ENCODE measurements around the gene ZNF84.

DNA sequence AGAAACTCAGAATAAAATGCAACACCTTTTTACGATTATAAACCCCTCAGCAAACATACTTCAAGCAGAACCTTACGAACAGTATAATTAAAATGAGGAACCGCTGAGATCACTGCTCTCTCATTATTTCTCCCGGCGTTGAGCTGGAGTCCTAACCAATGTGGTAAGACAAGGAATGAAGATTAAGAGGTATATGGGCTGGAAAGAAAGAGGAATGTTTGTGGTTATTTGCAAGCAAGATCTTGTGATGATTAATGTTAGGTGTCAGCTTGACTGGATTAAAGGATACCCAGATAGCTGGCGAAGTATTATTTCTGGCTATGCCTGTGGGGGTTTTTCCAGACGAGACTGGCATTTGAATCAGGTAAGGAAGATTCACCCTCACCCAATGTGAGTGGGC, 10.3 kb upstream of the ZNF84 start:
- no peak for TF ChIP-seq POLR2AphosphoS5 (IDR thresholded peaks at IDR 0.05; ENCODE audit: low read depth)
- TF ChIP-seq, protein P1, sequence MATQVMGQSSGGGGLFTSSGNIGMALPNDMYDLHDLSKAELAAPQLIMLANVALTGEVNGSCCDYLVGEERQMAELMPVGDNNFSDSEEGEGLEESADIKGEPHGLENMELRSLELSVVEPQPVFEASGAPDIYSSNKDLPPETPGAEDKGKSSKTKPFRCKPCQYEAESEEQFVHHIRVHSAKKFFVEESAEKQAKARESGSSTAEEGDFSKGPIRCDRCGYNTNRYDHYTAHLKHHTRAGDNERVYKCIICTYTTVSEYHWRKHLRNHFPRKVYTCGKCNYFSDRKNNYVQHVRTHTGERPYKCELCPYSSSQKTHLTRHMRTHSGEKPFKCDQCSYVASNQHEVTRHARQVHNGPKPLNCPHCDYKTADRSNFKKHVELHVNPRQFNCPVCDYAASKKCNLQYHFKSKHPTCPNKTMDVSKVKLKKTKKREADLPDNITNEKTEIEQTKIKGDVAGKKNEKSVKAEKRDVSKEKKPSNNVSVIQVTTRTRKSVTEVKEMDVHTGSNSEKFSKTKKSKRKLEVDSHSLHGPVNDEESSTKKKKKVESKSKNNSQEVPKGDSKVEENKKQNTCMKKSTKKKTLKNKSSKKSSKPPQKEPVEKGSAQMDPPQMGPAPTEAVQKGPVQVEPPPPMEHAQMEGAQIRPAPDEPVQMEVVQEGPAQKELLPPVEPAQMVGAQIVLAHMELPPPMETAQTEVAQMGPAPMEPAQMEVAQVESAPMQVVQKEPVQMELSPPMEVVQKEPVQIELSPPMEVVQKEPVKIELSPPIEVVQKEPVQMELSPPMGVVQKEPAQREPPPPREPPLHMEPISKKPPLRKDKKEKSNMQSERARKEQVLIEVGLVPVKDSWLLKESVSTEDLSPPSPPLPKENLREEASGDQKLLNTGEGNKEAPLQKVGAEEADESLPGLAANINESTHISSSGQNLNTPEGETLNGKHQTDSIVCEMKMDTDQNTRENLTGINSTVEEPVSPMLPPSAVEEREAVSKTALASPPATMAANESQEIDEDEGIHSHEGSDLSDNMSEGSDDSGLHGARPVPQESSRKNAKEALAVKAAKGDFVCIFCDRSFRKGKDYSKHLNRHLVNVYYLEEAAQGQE (IDR thresholded peaks at IDR 0.05; ENCODE audit: insufficient replicate concordance, low read depth) = no peak
- TF ChIP-seq, protein P2, sequence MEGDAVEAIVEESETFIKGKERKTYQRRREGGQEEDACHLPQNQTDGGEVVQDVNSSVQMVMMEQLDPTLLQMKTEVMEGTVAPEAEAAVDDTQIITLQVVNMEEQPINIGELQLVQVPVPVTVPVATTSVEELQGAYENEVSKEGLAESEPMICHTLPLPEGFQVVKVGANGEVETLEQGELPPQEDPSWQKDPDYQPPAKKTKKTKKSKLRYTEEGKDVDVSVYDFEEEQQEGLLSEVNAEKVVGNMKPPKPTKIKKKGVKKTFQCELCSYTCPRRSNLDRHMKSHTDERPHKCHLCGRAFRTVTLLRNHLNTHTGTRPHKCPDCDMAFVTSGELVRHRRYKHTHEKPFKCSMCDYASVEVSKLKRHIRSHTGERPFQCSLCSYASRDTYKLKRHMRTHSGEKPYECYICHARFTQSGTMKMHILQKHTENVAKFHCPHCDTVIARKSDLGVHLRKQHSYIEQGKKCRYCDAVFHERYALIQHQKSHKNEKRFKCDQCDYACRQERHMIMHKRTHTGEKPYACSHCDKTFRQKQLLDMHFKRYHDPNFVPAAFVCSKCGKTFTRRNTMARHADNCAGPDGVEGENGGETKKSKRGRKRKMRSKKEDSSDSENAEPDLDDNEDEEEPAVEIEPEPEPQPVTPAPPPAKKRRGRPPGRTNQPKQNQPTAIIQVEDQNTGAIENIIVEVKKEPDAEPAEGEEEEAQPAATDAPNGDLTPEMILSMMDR (IDR thresholded peaks at IDR 0.05; ENCODE audit: insufficient read depth, low read length) = no peak

Measured in HL-60 (cell line).